HG03571 (cell line): Measurements from ENCODE around the gene TBC1D30.

ENCODE experiments used
- ATAC-seq: cut with Tn5 transposase; IDR thresholded peaks from one replicate; pipeline ENCODE4 v1.9.1; 2021; ENCODE audit not compliant: unreplicated experiment

TBC1D30 gene

DNA sequence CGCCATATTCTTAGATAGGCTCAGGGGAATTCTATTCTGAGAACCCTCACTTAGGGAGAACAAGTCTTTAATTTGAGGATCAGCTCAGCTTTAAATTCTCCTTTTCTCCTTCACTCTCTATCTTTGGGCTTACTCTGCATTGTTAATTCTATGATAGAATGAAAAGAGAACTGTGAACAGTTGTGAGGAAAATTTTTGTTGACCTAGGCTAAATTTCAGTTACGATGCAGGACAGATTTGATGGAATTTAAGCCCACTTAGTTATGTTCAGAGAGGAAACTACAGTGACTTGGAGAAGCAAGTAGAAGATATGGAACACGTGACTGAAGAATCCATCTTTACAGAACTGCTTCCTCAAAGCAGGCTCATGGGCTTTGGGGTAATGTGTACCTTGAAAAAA is 82.7 kb downstream of the TBC1D30 start:
- ATAC-seq: no peak

DNA sequence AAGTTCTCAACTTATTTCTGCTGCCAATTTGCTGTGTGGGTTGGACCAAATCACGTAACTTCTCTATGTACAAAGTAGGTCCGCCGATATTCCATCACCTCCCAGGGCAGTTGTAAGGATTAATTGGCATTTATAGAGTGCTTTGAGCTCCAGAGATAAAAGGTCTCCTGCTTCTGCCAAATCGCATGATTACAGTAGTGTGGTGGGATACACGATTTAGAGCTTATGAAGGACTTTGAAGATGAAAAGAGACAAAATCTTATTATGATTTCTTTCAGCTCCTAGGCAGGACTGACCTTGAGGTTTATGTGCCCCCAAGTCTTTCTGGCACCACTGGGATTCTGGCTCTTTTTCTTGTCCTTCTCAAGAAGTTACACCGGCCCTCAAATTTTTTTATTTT is 84.7 kb downstream of the TBC1D30 start:
- ATAC-seq: no peak

DNA sequence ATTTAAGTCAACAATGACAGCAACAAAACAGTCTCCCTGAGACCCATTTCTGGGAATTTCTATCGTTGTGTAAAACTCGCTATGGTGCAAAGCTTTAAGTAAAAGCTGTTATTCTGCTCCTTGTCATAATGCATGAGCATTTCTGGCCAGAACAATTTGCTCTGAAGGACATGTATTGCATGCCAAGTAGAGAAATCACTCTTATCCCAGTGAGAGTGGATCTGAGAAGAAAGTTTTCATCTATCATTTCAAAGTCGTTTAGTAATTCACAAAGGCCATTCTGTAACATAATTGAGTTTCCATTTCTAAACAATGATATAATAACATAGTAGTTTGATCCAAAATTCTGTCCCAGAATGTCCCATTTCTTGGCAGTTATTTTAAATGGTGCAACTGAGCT is 86.6 kb downstream of the TBC1D30 start:
- no peak for ATAC-seq

DNA sequence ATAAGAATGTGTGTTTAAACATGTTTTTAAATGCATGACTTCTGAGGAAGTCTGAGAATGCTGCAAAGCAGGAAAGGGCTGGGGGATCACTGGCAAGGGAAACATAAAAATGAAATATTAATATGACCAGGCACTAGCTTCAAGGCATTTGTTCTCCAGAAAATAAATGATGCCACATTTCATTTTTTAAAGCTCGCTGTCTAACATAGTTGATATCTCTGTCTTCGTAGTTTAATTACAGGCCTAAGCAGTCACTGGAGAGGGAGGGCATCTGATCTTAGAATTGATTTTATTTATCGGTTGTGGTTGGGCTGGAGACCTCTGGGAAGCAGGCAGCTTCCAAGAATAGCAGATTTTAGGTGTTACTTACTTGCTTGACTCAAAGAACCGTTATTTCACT is 87.5 kb downstream of the TBC1D30 start:
- ATAC-seq: no peak

DNA sequence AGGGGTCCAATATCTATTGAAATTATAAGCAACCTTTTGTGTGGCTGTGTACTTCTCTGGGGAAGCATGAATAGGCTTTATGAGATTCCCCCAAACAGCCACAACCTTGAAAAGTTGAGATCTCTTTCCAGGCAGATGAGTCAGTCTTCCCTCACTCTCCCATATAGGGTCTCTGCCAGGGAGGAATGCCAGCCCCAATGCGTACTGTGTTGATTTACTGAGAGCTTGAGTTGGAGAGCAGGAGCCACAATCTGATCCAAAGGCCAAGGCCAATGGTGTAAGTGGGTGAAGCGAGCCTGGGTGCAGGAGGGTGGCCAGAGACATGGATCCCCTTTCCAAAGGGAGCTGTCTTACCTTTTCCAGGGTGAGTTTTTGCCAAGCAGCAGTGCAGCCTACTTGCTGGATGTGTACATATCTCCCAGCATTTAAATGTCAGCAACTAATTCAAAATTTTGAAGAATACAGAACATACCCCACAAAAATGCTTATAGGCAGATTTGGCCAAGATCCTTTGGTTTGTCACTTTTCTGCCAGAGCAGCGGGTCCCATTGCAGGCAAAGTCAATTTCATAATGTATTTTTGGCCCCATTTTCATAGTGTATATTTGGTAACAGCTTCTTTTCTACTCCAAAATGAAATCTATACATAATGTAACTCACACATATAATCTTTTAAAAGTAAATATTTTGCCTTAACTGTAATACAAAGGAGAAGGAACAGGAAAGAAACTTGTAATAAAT is 88.2 kb downstream of the TBC1D30 start:
- ATAC-seq: no peak

DNA sequence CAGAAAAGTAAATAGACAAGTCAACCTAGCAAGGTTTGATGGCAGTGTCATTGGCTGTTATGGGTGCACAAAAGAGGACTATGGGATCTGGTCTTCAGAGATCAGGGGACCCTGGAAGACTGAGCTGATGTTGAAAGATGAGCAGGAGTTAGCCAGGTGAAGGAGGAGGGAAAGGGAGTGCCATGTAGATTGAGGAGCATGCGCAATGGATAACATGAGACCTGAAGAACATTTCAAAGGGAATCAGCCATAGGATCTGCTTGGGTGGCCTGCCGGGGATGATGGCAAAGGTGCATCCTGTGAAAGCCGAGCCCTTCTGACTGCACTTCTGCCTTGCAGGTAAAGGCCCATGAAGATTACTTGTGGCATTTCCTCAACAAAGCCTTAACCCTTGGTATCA is 90.8 kb downstream of the TBC1D30 start:
- ATAC-seq: no peak

DNA sequence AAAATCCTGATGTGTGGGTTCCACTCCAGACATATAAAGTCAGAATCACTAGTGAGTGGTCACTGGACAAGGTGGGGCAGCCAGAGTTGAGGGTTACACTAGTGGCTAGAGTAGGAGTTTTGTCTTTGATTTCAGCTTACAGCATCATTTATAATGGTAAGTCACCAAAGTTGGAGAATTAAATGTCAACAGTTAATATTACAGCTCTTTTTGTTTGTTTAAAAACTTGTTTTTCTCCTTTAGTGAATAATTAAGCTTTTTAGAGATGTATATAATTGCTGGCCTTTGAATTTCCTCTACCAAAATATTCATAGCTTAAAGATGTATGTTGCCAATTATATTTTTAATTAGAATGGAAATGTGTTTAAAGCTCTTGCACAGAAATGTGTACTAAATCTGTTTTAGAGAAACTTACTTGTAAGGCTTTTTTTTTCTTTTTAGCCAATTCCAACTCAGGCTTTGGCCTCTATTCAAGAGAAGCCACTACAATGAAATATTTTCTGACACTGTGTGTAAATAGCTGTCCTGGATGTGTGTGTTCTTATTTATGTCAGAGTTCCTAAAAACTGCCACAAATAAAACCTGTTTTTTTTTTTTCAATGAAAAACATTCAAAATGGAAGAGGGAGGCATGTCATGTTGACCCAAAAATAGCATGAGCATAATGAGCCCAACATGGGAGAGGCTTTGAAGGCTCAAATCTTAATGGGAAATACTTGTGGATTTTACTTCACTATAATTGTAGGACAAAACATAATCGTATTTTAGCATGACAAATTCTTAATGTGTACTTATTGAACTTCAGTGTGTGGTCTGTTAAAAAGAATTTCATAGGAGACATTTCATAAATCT is 92.2 kb downstream of the TBC1D30 start:
- no peak for ATAC-seq

DNA sequence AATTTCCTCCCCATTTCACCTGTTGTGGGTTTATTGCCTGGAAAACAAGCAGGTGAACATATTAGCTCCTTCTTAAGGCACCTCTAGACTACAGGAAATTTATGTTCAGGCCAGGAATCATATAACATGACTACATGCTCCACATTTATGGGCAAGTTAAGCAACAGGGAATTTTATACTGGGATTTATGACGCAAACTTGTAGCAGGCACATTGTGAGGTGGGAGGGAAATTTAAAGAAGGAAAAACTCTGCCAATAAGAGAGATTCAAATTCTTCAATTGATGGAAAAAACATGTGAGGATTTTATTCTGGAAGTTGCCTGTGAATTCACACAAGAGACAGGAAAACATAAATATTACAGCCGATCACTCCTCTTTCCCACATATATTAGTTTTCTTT is 93.9 kb downstream of the TBC1D30 start:
- no peak for ATAC-seq

DNA sequence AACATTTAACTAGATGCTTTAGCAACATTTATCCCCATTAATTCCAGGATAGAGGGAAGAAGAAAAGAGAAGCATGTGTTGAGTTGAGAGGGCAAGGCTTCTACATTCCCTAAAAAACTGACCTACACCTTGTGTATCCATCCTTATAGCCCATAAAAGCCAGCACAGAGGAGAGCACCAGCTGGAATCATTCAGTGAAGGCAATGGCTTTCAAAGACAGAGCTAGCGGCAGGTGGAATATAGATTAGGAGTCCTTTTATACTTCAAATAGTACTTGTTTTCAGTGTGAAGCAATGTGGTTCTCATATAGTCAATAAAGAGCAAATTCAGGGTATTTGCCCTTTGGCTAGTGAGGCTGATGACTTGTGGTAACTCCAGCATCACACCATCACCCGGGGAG is 94.4 kb downstream of the TBC1D30 start:
- no peak for ATAC-seq

DNA sequence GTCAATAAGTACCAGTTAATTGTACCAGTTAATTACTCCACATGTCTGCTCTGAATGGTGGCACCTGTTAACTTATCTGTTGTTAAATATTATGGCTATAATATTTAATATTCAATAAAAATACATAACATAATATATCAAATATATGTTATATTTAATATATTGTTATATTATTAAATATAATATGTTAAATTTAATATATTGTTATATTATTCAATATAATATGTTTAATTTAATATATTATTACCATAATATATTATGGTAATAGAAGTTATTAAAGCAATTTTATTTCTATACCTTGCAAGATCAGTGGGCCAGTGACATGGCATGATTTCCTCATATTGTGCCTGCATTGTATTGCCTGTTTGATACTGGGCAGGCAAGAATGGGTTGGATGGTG is 98.4 kb downstream of the TBC1D30 start:
- no peak for ATAC-seq

DNA sequence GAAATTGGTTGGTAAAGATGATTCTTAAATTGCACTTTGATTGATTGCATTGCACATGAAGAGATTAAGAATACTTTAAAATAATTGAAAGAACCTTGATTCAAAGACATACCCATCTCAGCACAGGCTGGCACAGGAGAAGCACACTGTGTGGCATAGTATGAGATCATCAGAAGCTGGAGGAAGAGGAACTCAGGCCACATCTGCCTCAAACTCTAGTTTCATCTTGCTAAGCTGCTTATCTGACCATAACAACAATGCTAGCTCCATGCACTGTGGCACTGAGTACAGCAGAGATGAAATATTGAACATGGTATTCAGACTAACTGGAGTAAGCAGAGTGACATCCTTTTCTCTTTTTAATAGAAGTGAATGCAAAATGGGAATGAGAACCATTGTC is 99.1 kb downstream of the TBC1D30 start:
- ATAC-seq: no peak
